ENCODE measurements around the gene HDAC9.

DNA sequence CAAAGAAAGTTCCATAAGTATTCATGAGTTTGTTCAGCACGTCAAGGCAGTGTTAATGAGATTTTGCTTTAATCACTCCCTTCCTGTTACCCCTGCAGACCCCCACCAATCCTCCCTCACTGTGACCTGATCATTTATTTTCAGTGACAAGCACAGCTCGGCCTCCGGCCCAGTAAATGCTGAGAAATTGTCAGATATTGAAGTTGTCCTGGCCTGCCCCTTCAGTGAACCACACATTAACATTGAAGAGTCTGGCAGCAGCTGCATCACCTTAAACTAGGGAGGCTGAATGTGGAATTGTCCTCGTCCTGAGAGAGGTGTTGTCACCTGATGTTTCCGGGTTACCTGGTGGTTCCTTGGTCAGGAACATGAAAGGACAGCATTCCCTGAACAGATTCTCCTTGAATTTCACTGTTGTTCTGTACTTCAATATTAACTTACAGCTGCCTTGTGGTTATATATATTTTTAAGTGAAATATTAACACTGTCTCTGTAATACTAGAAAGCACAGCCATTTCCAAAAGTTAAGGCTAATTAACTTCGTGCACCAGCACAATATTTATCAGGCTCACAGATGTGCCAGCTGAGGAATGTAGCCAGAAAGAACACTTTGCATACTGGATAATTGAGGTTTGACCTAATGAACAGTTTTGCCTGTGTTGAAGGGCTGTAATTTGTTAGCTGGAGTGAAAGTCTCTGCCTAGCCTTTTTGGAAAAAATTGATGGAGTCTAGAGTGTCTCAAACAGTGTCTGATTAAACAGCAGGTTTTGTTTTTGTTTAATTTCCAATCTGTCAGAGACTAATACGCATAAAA is 265.3 kb downstream of the HDAC9 start:
- TF ChIP-seq CTCF (conservative IDR thresholded peaks at IDR 0.05) (no peak), ZFX (IDR thresholded peaks at IDR 0.05) (no peak)
